K562 (cell line): ENCODE measurements around the gene CFAP20DC. TPM values are rescaled to one million over a fixed set of nuclear protein-coding genes. Genes with fewer than 3 reads are reported as not detected.

Source experiments
- ATAC-seq: fragments of 200-7000 bp; cut with Tn5 transposase; 3 replicates; pipeline ENCODE4 v1.9.1; 2020; ENCODE audit warnings: moderate library complexity
- BruUV-seq: library from RNA; stranded (reverse); fragments of 400-500 nt; replicated peaks from 2 replicates; lab custom pipeline; 2021; lab: Mats Ljungman, UMichigan
- CTCF ChIA-PET: fragments of 300-600 bp; formaldehyde crosslinking; extraction: SDS; loops from one replicate; lab custom pipeline; 2021; ENCODE audit warnings: low intra/inter-chr PET ratio; lab: Yijun Ruan, JAX
- POLR2A ChIA-PET: fragments of 300-600, 350-650 bp; sonication (Branson Sonifier 250); formaldehyde crosslinking; extraction: SDS; loops from one replicate; lab custom pipeline; 2021; ENCODE audit warnings: antibody characterized with exemption, inconsistent platforms; lab: Yijun Ruan, JAX
- DNase-seq, 4 experiments: peaks; one replicate each; pipeline versions ENCODE4 v3.0.0 to v3.0.0-alpha.2; 2011 to 2018; ENCODE audit warnings: low spot score in 3 of 4, mixed read lengths in 3 of 4; ENCODE audit errors: extremely low read depth in 1 of 4
- FAIRE-seq: peaks from 2 replicates; lab custom pipeline; 2011; peaks lifted over from hg19 to GRCh38; lab: Jason Lieb, UNC
- H2AFZ ChIP-seq: 2 replicates; pipeline ENCODE4 v1.6.0; 2011; ENCODE audit warnings: low read depth, low read length, control low read depth, inconsistent platforms
- H3K27ac ChIP-seq: fragments of 200-600 bp; 3 replicates; pipeline ENCODE4 v1.8.0; 2011; ENCODE audit warnings: low read depth, mild to moderate bottlenecking, control low read depth, inconsistent platforms, low read length, moderate library complexity, mixed read lengths; ENCODE audit errors: extremely low read depth
- H3K27me3 ChIP-seq, 2 experiments: fragments of 300-600 bp in 1 of 2; 2 replicates in 1 of 2; 3 replicates in 1 of 2; pipeline versions ENCODE4 v1.6.0 to v1.8.0; 2011; ENCODE audit warnings: inconsistent platforms in 2 of 2, low read length in 2 of 2, mild to moderate bottlenecking in 1 of 2, mixed read lengths in 1 of 2, moderate library complexity in 1 of 2; ENCODE audit not compliant: control insufficient read depth in 2 of 2, insufficient read depth in 2 of 2
- H3K36me3 ChIP-seq: fragments of 300-600 bp; 3 replicates; pipeline ENCODE4 v1.8.0; 2011; ENCODE audit warnings: mild to moderate bottlenecking, low read length, inconsistent platforms; ENCODE audit not compliant: control insufficient read depth, insufficient read depth
- H3K4me1 ChIP-seq, 2 experiments: fragments of 200-600 bp in 1 of 2; replicated peaks in 1 of 2; 2 replicates in 1 of 2; 3 replicates in 1 of 2; pipeline versions ENCODE4 v1.5.1 to v1.8.0; 2011; ENCODE audit warnings: inconsistent platforms in 2 of 2, low read length in 2 of 2, mild to moderate bottlenecking in 1 of 2, mixed read lengths in 1 of 2, moderate library complexity in 1 of 2; ENCODE audit not compliant: control insufficient read depth in 2 of 2, insufficient read depth in 2 of 2
- H3K4me2 ChIP-seq: 2 replicates; pipeline ENCODE4 v1.6.1; 2011; ENCODE audit warnings: low read length, control low read depth, inconsistent platforms, mixed read lengths; ENCODE audit not compliant: insufficient read depth
- H3K4me3 ChIP-seq: fragments of 200-600 bp; sonication (generic), shearing (Covaris generic); 2 replicates; pipeline ENCODE4 v1.5.1; 2016; ENCODE audit warnings: control low read depth, inconsistent platforms
- H3K79me2 ChIP-seq: fragments of 200-600 bp; 3 replicates; pipeline ENCODE4 v1.8.0; 2011; ENCODE audit warnings: low read length, inconsistent platforms; ENCODE audit not compliant: control insufficient read depth, insufficient read depth
- H3K9ac ChIP-seq, 2 experiments: 2 replicates each; pipeline versions ENCODE4 v1.6.0 to v1.6.1; 2011; ENCODE audit warnings: low read depth in 2 of 2, low read length in 2 of 2, control low read depth in 1 of 2, inconsistent platforms in 1 of 2, mild to moderate bottlenecking in 1 of 2, mixed read lengths in 1 of 2; ENCODE audit not compliant: insufficient read depth in 1 of 2
- H3K9me1 ChIP-seq: one replicate; pipeline ENCODE4 v1.6.0; 2011; ENCODE audit warnings: inconsistent platforms, mild to moderate bottlenecking, low read length, moderate library complexity; ENCODE audit not compliant: control insufficient read depth, insufficient read depth
- H3K9me3 ChIP-seq: replicated peaks from 2 replicates; pipeline ENCODE4 v1.5.1; 2011; ENCODE audit warnings: low read depth, low read length, inconsistent platforms; ENCODE audit not compliant: control insufficient read depth, insufficient read depth
- H4K20me1 ChIP-seq: replicated peaks from 2 replicates; pipeline ENCODE4 v1.6.1; 2011; ENCODE audit warnings: low read length, inconsistent platforms, mixed read lengths; ENCODE audit not compliant: control insufficient read depth, insufficient read depth
- CBX2 ChIP-seq: fragments of 200-600 bp; sonication (generic); IDR thresholded peaks from one replicate; pipeline ENCODE4 v1.6.1; 2012; ENCODE audit warnings: mild to moderate bottlenecking, low read length, inconsistent platforms; ENCODE audit not compliant: insufficient read depth, poor library complexity, severe bottlenecking
- CEBPB ChIP-seq: fragments of 450-650 bp; IDR thresholded peaks from 2 replicates; pipeline ENCODE4 v1.6.1; 2016; ENCODE audit warnings: missing genetic modification characterization, missing compliant biosample characterization
- CEBPG ChIP-seq, 3 experiments: fragments of 200-800 bp in 1 of 3; sonication (Bioruptor generic) in 1 of 3; sonication (generic) in 1 of 3; formaldehyde crosslinking in 1 of 3; IDR thresholded peaks in 2 of 3; conservative IDR thresholded peaks in 1 of 3; 2 replicates each; pipeline versions ENCODE4 v1.6.1 to v1.8.0; 2016 to 2022; ENCODE audit warnings: missing compliant biosample characterization in 2 of 3, missing genetic modification characterization in 2 of 3, mild to moderate bottlenecking in 1 of 3, missing genetic modification reagents in 1 of 3
- CEBPZ ChIP-seq: fragments of 150-350 bp; IDR thresholded peaks from 2 replicates; pipeline ENCODE4 v1.6.1; 2014; ENCODE audit warnings: low read depth, mild to moderate bottlenecking, low read length, borderline replicate concordance
- DNMT1 ChIP-seq: fragments of 450-650 bp; IDR thresholded peaks from 2 replicates; pipeline ENCODE4 v1.6.1; 2016; ENCODE audit warnings: antibody characterized with exemption, mild to moderate bottlenecking
- EGR1 ChIP-seq: fragments of 450-650 bp; conservative IDR thresholded peaks from 2 replicates; pipeline ENCODE4 v1.6.1; 2017; ENCODE audit warnings: mild to moderate bottlenecking
- GABPB2 ChIP-seq: fragments of 250-450 bp; sonication (Bioruptor Pico); conservative IDR thresholded peaks from 2 replicates; pipeline ENCODE4 v1.5.1; 2021; ENCODE audit warnings: mild to moderate bottlenecking
- GATA2 ChIP-seq: sonication (generic); formaldehyde crosslinking; IDR thresholded peaks from 2 replicates; pipeline ENCODE4 v1.4.0; 2020; ENCODE audit warnings: mild to moderate bottlenecking, missing genetic modification reagents
- HLTF ChIP-seq: fragments of 450-650 bp; IDR thresholded peaks from 2 replicates; pipeline ENCODE4 v1.6.1; 2016
- NR2C2 ChIP-seq, 2 experiments: fragments of 200-800 bp in 1 of 2; sonication (Bioruptor generic) in 1 of 2; sonication (generic) in 1 of 2; formaldehyde crosslinking in 1 of 2; IDR thresholded peaks; 2 replicates each; pipeline versions ENCODE4 v1.6.1 to v1.8.0; 2016 to 2022; ENCODE audit warnings: mild to moderate bottlenecking in 1 of 2, missing compliant biosample characterization in 1 of 2, missing genetic modification characterization in 1 of 2, missing genetic modification reagents in 1 of 2
- SMC3 ChIP-seq: conservative IDR thresholded peaks from 2 replicates; pipeline ENCODE4 v1.6.1; 2011; ENCODE audit warnings: low read depth, low read length, improper control_type of control experiment; ENCODE audit not compliant: insufficient read depth
- TFAM ChIP-seq: fragments of 250-450 bp; sonication (Bioruptor Pico); conservative IDR thresholded peaks from 2 replicates; pipeline ENCODE4 v1.5.0; 2021; ENCODE audit warnings: mild to moderate bottlenecking, moderate library complexity
- ZFP1 ChIP-seq: fragments of 450-650 bp; formaldehyde crosslinking; IDR thresholded peaks from 2 replicates; pipeline ENCODE4 v1.4.0; 2020; ENCODE audit warnings: mild to moderate bottlenecking, mixed read lengths
- ZNF165 ChIP-seq: fragments of 250-450 bp; sonication (Bioruptor Pico); IDR thresholded peaks from 2 replicates; pipeline ENCODE4 v1.4.0; 2020; ENCODE audit warnings: borderline replicate concordance
- ZNF263 ChIP-seq: sonication (generic); formaldehyde crosslinking; IDR thresholded peaks from 2 replicates; pipeline ENCODE4 v1.8.0; 2022; ENCODE audit warnings: mild to moderate bottlenecking, missing genetic modification reagents, borderline replicate concordance
- ZNF561 ChIP-seq: fragments of 450-650 bp; formaldehyde crosslinking; conservative IDR thresholded peaks from 2 replicates; pipeline ENCODE4 v1.4.0; 2020; ENCODE audit warnings: mild to moderate bottlenecking, moderate library complexity
- WGBS: fragments of 100-300 bp; shearing (Covaris generic); methylation state at CpG from one replicate; pipeline ENCODE4 v1.1.6; 2016; ENCODE audit warnings: low coverage, mixed read lengths; ENCODE audit not compliant: insufficient coverage; ENCODE audit errors: missing lambda C conversion rate; 5-methylcytosine and 5-hydroxymethylcytosine counted together
- in situ Hi-C: fragments of 300-500 bp; cut with MboI; formaldehyde crosslinking; loops from 4 replicates; pipeline ENCODE4 v1.15.0; 2018; ENCODE audit warnings: inconsistent platforms, mixed read lengths
- intact Hi-C: fragments of 100-400 bp; cut with micrococcal nuclease; formaldehyde crosslinking; loops from 2 replicates; pipeline ENCODE4 v1.14.2; 2022
- polyA plus RNA-seq, 8 experiments: library from polyadenylated mRNA; depleted of rRNA in 4 of 8; stranded (reverse) in 5 of 8; unstranded in 3 of 8; fragments of >200 nt; fragmentation: Nextera tagmentation in 2 of 8; fragmentation: Illumina TruSeq in 1 of 8; extraction: Ambion mirVana in 2 of 8; extraction: Trizol in 1 of 8; gene quantifications; 2 replicates each; pipeline versions ENCODE4 v1.2.1 to v1.2.3, GENCODE V29; 2011 to 2014; ENCODE audit warnings: inconsistent platforms in 1 of 8, missing spikeins in 1 of 8
- total RNA-seq, 7 experiments: library from RNA; depleted of rRNA in 6 of 7; stranded (reverse); fragments of >200 nt in 6 of 7; fragmentation: Illumina TruSeq in 2 of 7; extraction: Trizol in 2 of 7; gene quantifications; 2 replicates each; pipeline versions ENCODE4 v1.2.1 to v1.2.3, GENCODE V29; 2011 to 2021; ENCODE audit warnings: low replicate concordance in 1 of 7
- TF ChIP-seq, protein P1 (sequence below): sonication (generic); formaldehyde crosslinking; IDR thresholded peaks from 2 replicates; pipeline ENCODE4 v1.9.0; 2022; ENCODE audit warnings: mild to moderate bottlenecking, missing genetic modification reagents
- TF ChIP-seq, protein P2 (sequence below): fragments of 250-450 bp; sonication (Bioruptor Pico); IDR thresholded peaks from 2 replicates; pipeline ENCODE4 v1.8.0; 2021; ENCODE audit warnings: borderline replicate concordance, mild to moderate bottlenecking, moderate library complexity; ENCODE audit not compliant: poor library complexity, severe bottlenecking

Gene CFAP20DC
- total and polyA plus RNA-seq, 9 of the 15 experiments (the other 6 are each of a cell fraction or from before 2014, with no cell fraction given) = 1.6 to 5.9 (median 4.6) TPM

- no peaks in the 10 kb centered on the region for H3K79me2 ChIP-seq
- H3K36me3 ChIP-seq = no peaks in the 10 kb centered on the region; the same call in 2 of the 3 replicates
- H3K9me3 ChIP-seq = no peaks in the 10 kb centered on the region
- TF ChIP-seq GATA2 (CRISPR knock-in tag) = no peak
- TF ChIP-seq HLTF = no peak
- TF ChIP-seq ZFP1 = no peak
- TF ChIP-seq CEBPG (CRISPR knock-in tag; IDR thresholded peaks at IDR 0.05) = no peak
- peak in 1 of 2 experiments; percentile 72; a peak in 2 of 4 replicates for TF ChIP-seq CEBPG (tag; conservative IDR thresholded peaks at IDR 0.05 in 1 of 2, IDR thresholded peaks at IDR 0.05 in 1 of 2)
- TF ChIP-seq, protein P1, sequence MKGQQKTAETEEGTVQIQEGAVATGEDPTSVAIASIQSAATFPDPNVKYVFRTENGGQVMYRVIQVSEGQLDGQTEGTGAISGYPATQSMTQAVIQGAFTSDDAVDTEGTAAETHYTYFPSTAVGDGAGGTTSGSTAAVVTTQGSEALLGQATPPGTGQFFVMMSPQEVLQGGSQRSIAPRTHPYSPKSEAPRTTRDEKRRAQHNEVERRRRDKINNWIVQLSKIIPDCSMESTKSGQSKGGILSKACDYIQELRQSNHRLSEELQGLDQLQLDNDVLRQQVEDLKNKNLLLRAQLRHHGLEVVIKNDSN (CRISPR knock-in tag) = no peak
- no peak for TF ChIP-seq DNMT1
- TF ChIP-seq CEBPZ = no peak
- no peak for TF ChIP-seq NR2C2 (CRISPR knock-in tag; IDR thresholded peaks at IDR 0.05)
- no peak for TF ChIP-seq NR2C2 (tag; IDR thresholded peaks at IDR 0.05)
- no peak for TF ChIP-seq SMC3
- no peak for TF ChIP-seq ZNF263 (CRISPR knock-in tag)
- no peak for TF ChIP-seq EGR1
- peak; percentile 74 for TF ChIP-seq CEBPB (tag)
- TF ChIP-seq, protein P2, sequence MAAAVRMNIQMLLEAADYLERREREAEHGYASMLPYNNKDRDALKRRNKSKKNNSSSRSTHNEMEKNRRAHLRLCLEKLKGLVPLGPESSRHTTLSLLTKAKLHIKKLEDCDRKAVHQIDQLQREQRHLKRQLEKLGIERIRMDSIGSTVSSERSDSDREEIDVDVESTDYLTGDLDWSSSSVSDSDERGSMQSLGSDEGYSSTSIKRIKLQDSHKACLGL (CRISPR knock-in tag) = no peak
- TF ChIP-seq CBX2 = no peak
- TF ChIP-seq GABPB2 (CRISPR knock-in tag) = no peak
- no peak for TF ChIP-seq ZNF561 (CRISPR knock-in tag)
- no peak for TF ChIP-seq ZNF165
- TF ChIP-seq TFAM = no peak
- no peak for DNase-seq
- H2AFZ ChIP-seq = no peak overlapping the region
- no peak overlapping the region for H3K4me3 ChIP-seq
- ChIA-PET CTCF (no interaction called here), POLR2A (no interaction called here)
- in situ Hi-C loops (no loop called here), intact Hi-C loops (no loop called here)
- no peaks in the 10 kb centered on the region for H3K4me1 ChIP-seq
- no peaks in the 10 kb centered on the region for H3K9me1 ChIP-seq
- no TSS peak for BruUV-seq
- ATAC-seq = no peak
- 96% methylated on average over 3 of the region's 3 CpGs for WGBS
- no peaks in the 10 kb centered on the region for H4K20me1 ChIP-seq
- H3K27me3 ChIP-seq = no peaks in the 10 kb centered on the region
- H3K27ac ChIP-seq = no peak overlapping the region
- H3K9ac ChIP-seq = no peak overlapping the region
- no peak for FAIRE-seq
- no peak overlapping the region for H3K4me2 ChIP-seq
These were observed 303.1 kb downstream of the CFAP20DC start for GRCh38 chr3:58746758-58747157.
